Left kidney (tissue), 1 donor: Measurements from ENCODE around the gene LAMB3. TPM values are rescaled to one million over a fixed set of nuclear protein-coding genes. Genes with fewer than 3 reads are reported as not detected.

ENCODE experiments used
- polyA plus RNA-seq: library from polyadenylated mRNA; unstranded; fragments of 120-200 nt; gene quantifications from one replicate; pipeline ENCODE4 v1.2.1, GENCODE V29; 2013; ENCODE audit not compliant: insufficient read length

The LAMB3 gene
- polyA plus RNA-seq, 1 donor = 0.58 TPM

Other genes starting within 250 kb of the LAMB3 start
- 5.2 TPM for gene CAMK1G, start 68.7 kb downstream of the LAMB3 start, polyA plus RNA-seq
- gene G0S2, start 23.0 kb upstream of the LAMB3 start, polyA plus RNA-seq = 5.3 TPM
- not detected for gene HSD11B1, start 52.4 kb upstream of the LAMB3 start, polyA plus RNA-seq
- gene TRAF3IP3, start 103.6 kb upstream of the LAMB3 start, polyA plus RNA-seq = 1.7 TPM
- gene C1orf74, start 132.1 kb upstream of the LAMB3 start, polyA plus RNA-seq = 4.3 TPM
- 18.6 TPM for gene IRF6, start 153.7 kb upstream of the LAMB3 start, polyA plus RNA-seq
- 11.9 TPM for gene UTP25, start 175.5 kb upstream of the LAMB3 start, polyA plus RNA-seq